Neural cell (in vitro differentiated cells): ENCODE results near the gene AMIGO2.

Experiments
- CTCF ChIP-seq: fragments of 450-650 bp; IDR thresholded peaks from 2 replicates; pipeline ENCODE4 v1.5.1; 2014; ENCODE audit warnings: antibody characterized with exemption, mild to moderate bottlenecking, moderate library complexity; ENCODE audit not compliant: poor library complexity, severe bottlenecking
- EP300 ChIP-seq: fragments of 450-650 bp; conservative IDR thresholded peaks from 2 replicates; pipeline ENCODE4 v1.6.1; 2014; ENCODE audit warnings: antibody characterized with exemption, mild to moderate bottlenecking, moderate library complexity; ENCODE audit not compliant: poor library complexity, severe bottlenecking
- POLR2AphosphoS5 ChIP-seq: IDR thresholded peaks from 2 replicates; pipeline ENCODE4 v1.6.1; 2012
- REST ChIP-seq: IDR thresholded peaks from 2 replicates; pipeline ENCODE4 v1.6.1; 2012; ENCODE audit warnings: borderline replicate concordance

GRCh38 chr12:47070310-47070709 is 9.4 kb downstream of the AMIGO2 start:
- TF ChIP-seq POLR2AphosphoS5 = no peak
- no peak for TF ChIP-seq CTCF
- TF ChIP-seq EP300 = no peak
- no peak for TF ChIP-seq REST
